ENCODE measurements around the gene PDIA6.

Gene PDIA6

DNA sequence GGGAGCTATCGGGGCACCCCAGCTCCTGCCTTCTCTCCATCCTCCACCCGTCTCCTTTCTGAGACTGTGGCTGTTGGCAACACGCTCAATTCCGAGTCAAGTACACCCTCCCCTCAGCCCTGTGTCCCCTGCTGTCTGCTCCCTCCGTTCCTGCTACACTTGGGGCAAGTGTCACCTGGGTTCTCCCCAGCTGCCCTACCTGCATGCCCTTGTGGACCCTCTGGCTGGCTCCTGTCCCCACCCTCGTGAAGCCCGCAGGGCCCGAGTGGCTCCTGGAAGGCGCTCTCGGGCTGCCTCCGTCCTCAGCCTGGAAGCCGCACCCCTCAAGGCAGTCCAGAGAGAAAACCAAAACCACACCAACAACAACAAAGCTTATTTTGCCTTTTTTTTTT, 33.9 kb downstream of the PDIA6 start:
- no peak for DNase-seq

DNA sequence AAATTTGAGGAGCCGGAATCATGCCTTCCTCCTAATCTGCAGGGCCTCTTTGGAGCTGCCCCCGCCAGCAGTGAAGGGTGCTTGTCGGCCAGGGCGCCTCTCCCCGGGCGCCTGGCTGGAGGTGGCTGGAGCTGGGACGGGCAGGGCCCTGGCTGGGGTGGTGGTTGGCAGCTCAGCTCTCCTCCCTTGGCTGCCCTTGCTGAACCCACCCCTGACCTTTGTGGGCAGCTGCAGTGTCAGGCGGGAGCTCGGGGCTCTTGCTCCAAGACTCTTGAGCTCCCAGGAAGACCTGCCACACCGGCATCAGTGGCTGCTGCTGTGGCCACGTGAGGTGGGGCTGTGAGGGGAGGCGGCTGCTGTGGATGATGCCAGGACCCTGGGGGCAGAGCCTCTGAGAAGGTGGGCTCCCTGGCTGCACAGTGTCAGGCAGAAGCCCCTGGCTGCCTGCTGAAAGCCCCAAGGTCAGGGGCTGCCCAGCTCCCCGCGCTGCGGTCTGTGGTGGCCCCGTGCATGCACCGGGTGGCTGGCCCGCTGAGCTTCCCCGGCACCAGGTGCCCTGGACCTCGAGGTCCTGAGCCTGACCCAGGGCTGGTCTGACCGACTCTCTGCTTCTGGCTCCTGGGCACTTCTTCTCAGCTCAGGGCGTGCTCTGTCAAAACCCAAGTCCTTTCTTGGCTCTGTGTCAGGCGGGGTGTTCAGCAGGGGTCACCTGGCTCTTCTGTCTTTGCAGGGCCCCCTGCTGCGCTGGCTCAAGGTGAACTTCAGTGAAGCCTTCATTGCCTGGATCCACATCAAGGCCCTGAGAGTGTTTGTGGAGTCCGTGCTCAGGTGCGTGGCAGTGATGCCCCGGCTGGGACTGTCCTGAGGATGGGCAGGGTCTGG, 34.5 kb downstream of the PDIA6 start:
- no peak for DNase-seq

DNA sequence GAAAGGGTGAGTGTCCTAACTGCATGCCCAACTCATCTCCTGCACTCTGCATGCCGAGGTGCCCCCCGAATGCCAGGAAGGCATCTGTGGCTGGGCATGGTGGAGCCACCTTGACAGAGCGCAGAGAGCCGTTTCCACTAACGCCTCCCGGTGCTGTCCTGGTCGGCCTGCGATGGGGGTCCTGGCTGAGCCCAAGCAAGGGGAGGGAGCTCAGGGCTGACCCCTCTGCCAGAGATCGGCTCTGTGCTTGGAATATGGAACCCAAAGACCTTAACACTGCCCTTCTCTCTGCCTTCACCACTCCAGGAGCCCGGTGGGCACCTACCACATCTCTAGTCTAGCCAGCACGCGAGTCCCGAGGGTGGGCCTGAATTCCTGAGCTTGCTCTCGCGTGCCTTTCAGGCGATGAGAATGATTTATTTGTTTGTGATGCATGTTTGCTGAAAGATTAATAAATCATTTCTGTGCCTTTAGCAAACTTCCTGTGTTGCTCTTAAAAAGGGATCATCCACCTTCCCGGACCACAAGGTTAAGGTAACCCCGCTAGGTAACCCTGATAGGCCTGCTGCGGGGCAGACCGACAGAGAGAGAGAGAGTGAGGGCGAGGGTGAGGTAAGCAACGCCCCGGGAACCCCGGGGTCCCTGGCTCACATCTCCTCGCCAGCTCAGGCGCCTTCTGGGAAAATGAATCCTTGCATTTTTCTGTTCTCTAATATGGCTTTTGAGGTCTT, 35.3 kb downstream of the PDIA6 start:
- DNase-seq, result no peak

DNA sequence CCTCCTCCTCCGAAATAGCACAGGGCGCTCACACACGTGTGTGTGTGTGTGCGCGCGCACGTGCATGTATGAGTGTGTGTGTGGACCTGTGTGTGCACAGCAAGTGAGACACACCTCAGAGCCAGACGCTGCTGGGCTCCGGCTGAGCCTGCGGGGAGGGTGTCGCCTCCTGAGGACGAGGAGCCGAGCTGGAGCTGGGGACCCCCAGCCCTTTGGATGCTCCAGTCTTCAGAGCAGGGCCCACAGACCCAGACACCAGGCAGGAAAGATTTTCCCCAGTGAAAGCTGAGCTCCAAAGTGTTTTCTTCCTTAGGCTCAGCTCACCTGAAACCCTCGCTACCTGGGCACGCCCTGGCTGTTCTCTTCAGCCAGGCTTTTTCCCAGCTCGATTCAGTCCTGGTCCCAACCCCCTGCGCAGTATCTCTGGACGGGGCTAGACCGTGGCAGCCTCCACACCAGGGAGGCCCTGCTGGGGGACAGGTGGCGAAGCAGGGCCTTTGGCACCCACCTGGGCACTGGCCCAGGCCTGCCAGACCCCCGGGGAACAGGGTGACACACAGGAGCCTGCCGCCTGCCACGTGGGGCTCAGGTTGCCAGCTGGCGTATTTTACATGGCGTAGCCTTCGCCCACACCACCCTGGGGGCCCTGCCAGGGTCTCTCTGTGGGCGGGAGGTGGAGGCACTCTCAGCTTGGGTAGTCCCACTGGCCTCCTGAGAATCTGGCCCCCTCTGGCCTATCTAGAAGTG, 36.2 kb downstream of the PDIA6 start:
- DNase-seq, result no peak

DNA sequence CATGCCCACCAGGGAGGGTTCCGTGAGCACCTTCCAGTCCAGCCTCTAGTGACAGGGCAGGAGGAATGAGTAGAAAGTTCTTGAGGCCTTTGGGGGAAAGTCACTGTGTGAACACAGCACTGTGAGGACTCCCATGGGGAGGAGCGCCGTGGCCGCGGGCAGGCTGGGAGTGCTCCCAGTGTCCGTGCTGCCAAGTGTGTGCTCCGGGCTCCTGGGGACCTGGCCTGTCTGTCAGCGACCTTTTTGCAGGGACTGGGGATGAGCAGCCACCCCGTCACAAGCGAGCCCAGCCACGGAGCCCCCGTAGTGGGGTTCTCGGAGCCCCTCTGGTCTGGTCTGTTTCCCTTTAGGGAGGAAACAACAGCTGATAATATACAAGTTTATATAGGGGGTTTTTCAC, 36.8 kb downstream of the PDIA6 start:
- DNase-seq, result no peak

DNA sequence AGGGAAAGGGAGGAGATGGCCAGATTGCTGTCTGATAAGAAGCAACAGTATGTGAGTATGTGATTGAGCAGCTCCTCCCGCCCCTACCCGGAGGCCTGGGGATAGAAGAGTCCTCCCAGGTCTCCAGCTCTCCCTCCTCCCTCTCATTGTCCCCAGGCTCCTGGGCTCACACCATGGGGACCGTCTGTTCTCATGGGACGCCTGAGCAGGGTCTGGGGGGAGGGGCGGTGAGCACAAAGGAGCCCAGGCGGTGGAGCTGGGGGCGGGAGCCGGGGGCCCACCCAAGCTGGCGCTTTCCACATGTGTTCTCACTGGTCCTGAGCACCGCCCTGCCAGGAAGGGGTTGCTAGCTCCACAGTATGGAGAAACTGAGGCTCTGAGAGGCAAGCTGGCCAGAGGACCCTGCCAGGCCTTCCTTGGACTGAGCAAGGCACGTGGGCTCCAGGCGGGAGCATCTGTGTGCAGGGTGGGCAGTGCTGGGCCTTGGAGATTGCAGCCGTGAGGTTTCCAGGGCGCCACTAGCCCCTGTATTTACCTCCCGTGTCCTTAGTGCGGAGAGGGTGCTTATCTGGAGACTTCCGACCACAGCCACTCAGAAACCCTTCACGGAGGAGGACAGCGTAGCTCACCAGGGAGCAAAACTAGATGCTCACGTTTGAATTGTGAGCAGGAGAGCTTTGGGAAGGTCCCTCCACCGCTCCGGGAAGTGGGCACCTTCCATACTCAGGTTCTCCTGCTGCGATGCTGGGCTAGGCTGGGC, 37.4 kb downstream of the PDIA6 start:
- no peak for DNase-seq

DNA sequence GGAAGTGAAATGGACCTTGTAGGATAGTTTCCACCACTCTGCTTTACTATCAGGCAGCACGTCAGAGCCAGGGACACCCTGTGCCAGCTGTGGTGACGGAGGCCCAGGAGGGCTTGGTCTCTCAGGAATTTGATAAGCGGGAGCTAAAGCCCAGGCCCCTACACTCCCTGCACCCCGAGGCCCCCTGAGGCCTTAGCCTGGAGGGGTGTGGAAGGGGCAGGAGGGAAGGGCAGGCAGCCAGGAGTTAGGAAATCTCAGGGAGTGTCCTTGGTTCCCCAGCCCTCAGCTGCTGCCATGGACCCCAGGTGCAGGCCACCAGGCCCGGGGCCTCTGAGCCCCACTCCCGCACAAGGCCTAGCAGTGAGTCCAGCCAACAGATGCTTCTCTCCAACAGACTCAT, 38.2 kb downstream of the PDIA6 start:
- no peak for DNase-seq

DNA sequence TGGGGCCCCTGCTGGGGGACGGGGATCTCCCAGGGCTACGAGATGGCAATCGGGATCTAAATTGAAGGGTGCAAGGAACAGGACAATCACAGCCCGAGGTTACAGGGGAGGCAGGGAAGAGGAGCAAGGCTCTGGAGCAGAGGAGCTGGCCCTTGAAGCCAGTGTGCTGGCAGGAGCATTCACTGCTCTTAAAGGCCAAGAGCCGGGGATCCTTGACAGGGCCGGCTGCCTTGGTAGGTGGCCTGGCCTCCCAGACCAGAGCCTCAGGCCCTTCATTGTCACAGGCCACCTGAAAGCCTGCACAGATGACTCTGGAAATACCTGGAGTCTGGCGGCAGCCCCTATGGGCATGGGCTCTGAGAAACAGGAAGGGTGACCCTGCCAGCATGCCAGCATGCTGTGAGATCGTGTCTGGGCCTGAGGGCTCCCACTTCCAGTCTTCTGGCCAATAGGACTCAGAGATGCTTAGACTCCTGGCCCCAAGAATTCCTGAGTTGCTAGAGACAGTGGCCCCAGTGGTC, 38.7 kb downstream of the PDIA6 start:
- no peak for DNase-seq

DNA sequence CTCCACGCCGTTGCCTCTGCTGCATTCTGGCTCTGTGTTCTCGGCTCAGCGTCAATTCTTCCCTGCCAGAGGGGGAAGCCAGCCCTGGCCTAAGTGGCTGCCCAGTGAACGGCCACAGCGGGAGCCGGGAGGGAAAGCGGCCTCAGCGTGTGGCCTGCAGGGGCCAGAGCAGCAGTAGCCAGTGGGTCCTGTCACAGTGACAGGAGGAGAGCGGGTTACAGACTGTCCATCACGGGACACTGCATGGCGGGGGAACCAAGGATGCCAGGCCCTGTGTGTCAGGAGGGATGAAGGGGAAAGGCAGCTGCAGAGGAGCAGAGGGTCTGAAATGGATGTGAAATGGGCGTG, 39.7 kb downstream of the PDIA6 start:
- DNase-seq, result no peak

DNA sequence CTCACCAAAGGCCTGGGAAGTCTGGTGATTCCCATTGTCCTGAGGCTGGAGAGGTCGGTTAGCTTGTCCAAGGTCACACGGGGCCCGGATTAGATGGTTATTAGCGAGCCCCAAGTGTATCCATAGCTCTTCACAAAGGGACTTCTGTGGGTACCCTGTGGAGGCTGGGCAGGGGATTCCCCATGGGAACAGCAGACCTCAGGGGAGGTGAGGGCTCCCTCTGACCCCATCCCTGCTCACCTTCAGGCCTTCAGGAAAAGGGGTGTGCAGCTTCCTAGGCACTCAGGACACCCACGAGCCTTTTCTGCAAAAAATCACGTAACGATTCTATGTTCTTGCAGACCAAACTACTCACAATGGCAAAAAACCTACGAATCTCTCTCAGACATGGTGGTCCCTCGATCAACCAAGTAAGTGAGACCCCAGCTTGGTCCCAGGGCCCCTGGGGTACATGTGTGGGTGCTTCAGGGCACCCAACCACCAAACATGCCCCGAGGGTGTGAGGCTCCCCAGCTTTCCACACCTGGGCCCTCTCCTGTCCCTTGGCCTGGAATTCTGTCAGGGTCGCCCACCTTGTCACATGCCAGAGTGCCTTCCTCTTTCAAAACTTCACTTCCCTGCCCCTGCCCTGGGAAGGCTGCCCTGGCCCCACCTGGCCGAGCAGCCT, 40.3 kb downstream of the PDIA6 start:
- no peak for DNase-seq

DNA sequence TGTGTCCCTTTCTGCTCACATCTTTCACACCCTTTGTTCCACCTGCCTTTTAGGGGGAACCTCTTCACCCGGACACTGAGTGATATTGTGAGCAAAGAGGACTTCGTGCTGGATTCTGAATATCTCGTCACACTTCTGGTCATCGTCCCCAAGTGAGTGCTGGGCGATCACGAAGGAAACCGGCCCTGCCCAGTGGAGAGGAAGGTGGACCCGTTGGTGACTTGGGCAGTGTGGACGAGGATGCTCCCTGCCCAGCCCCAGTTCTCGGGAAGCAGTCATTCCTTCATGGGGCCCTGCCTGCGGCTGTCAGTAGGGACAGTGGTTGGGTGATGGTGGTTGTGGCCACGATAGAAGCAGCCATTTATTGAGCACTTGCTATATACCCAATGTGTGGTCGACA, 40.8 kb downstream of the PDIA6 start:
- DNase-seq, result no peak

DNA sequence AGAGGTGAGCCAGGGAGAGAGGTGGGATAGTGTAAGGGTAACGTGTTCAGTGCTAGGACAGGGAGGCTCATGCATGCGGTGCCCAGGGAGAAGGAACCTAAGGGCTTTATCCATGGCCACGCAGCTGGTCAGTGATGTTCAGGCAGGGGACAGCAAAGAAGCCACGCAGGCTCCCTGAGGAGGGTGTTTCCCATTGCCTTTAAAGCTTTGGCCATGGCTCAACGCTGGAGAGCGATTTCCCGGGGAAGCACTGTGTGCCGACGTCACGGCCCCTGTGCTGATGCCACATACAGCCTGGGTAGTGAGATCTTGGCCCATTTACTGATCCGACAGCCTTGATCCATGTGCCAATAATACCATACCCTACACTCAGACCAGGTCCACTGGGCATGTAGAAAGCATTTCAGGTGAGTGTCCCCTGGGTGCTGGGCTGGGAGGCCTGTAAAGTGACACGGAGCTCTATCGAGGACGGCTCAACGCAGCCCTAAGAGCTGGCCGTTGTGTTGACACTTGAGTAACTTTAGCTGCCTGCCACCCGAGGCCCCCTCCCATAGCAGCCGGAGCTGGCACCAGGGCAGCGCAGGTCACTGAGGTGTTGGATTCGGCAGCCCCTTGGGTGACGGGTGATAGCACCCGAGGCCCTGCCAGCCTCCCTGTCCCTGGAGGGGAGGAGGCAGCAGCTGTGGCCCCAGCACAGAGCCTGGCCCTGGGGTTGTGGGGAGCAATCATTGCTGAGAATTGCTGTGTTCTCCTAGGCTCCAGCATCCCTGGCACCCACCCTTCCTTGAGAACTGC, 41.4 kb downstream of the PDIA6 start:
- no peak for DNase-seq

DNA sequence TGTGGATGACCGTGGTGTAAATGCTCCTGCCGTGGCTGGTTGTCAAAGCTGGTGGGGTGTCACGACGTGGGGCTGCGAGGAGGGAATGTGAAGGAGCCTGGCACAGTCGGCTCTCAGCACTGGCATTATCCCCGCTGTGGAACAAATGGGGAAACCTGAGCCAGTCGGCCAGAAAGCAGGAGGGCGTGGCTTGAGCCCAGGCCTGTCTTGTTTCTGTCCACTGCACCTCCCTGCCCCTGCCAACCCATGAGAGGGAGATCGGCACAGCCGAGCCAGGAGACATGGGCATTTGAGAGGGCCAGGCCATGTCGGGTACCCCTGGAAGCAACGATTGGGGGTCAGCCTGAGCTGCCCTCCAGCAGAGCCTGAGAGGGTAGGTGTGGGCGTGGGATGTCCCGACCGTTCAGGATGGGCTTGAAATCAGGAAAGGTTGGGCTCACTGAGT, 44.5 kb downstream of the PDIA6 start:
- DNase-seq, result no peak

DNA sequence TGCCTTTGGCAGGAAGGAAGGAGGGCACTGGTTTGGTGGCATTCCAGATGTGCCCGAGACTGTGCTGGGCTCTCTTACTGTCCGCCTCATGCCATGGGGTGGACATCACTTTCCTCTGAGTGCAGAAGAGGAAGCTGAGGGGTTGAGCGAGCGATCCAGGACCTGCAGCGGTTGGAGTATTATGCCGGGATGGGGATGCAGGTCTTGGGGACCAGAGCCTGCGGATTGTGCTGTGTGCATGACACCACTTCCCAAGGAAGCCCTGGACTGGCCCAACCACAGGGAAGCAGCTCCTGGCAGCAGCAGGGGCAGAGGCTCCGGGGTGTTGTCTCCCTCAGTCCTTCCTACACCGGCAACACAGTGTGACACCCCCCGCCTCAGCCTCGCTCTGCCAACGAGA, 46.7 kb downstream of the PDIA6 start:
- DNase-seq, result no peak

DNA sequence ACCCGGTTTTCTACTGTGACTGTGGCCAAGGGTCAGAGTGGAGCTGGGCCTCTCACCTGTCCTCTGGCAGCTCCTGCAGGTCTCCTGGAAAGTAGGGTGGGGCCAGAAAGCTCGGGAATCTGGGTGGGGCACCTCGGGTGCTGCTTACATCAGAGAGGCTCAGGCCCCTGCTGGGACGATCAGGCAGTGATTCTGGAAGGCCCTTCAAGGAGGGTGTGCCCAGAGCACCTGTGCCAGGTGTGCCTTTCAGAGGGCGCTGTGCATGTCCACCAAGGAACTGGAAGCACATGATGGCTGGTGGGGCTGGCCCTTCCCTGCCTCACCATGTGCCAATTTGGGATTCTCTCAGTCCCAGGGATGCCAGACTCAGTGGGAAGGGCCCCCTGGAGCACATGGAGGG, 47.1 kb downstream of the PDIA6 start:
- DNase-seq, result no peak

DNA sequence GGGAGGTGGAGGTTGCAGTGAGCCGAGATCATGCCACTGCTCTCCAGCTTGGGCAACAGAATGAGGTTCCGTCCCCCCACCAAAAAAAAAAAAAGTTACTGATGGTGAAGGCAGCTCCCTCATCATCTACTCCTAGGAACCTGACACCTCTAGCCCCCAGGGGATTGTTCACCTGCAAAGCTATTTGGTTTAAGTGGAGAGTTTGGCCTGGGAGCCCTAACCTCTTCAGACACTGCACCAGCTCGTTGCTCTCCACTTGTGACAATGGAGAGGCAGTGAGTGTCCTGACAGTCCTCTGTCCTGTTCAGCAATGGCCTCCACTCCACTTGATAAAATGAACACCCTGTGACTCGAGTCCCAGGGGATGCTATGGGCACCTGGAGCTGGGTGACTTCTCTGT, 47.7 kb downstream of the PDIA6 start:
- no peak for DNase-seq

DNA sequence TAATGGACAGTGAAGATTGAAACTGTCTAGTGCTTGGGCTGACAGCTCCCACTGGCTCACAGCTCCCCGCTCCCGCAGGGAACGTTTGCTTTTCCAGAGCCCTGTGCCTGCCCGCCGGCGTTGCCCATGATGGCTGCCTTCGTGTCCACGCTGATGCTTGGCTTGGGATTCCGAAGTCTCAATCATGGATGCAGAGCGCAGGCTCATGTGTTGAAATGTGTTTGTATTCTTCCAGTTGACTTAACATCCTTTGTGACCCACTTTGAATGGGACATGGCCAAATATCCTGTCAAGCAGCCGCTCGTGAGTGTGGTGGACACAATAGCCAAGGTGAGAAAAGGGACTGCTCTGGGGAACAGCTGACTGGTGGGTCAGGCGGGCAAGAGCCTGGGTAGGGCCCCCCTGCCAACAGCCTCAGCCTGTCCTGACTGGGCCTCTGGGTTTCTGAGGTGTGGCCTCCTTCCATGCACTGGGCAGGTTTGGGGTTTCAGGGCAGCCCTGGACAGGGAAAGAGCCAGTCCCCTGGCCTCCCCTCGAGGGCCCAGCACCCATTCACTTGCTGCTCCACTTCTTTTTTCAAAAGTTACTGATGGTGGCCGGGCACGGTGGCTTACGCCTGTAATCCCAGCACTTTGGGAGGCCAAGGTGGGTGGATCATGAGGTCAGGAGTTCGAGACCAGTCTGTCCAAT, 48.3 kb downstream of the PDIA6 start:
- DNase-seq, result no peak

DNA sequence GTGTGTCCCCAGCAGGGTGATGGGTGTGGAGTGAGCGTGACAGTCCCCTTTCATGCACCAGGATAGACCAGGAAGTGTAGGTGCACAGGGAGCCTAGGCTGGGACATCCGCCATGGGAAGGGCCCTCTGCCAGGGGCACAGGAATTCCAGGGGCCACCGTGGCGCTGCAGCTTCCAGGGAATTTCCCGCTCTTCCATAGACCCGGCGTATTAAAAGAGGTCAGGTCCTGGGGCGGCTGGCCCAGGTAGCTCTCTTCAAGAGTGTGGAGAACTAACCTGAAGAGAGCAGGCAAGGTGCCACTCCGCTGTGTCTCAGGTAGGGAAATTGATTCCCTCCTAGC, 49.2 kb downstream of the PDIA6 start:
- DNase-seq, result no peak

DNA sequence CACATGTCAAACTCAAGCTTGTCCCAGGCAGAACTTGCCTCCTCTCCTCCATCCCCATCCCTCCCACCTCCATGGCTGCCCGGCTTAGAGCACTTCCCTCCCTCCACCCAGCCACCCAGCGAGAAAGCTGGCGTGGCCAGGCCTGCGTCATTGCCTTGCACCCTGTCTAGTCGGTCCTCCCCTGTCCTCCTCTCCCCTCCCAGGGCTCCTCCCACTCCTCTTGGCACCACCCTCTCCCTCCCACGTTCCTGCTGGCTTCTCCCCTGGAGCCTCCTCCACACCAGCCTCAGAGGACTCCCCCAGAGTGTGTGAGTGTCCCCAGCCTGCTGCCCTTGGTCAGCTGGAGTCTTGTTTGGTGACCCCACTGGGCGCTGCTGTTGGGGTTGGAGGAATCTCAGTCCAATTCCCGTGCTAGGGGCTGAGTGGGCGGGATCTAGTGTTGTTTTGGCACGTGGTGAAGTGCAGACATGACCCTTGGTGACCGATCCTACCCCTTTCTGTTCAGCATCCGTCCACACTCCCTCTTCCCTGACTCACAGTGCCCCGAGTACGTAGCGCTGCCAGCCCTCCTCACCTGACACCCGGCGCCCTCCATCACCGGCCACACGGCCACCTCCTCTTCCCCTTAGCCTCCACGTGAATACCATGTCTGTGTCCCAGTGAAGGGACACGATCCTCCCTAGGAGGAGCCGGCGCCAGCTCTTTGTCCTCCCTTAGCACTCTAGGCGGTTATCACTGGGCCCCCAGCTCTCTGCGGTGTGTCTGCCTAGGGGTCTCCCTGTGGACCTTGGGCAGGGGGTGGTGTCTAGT, 49.7 kb downstream of the PDIA6 start:
- no peak for DNase-seq

DNA sequence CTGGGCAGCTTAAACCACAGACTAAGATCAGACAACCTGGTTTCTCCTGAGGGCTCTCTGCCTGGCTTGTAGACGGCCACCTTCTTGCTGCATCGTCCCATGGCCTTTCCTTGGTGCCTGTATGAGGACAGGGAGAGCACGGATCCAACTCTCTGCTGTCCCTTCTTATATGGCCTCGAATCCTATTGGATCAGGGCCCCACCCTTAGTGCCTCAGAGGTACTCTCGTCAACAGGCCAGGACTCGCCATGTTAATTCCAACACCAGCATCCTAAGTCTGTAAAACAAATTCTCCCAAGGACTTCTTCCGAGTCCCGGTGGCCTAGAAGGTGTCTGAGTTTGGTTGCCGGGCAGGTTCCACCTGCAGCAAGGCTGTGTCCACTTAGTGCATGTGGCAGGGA, 51.0 kb downstream of the PDIA6 start:
- no peak for DNase-seq

Measured in activated CD4-positive, alpha-beta T cell treated with anti-CD3 and anti-CD28 coated beads, Interleukin-2, Interleukin-6, amounts not matched to agents 100 ng/mL and 50 ng/mL, durations not matched to agents 16 hours and 8 hours (primary cell).